Ureter (tissue), 1 donor: ENCODE data around the gene DMWD. TPM values are rescaled to one million over a fixed set of nuclear protein-coding genes. Genes with fewer than 3 reads are reported as not detected.
A peak's percentile ranks its signal among the peaks of the same experiment; 100 is the strongest.

Experiments used
- DNase-seq: peaks from one replicate; pipeline ENCODE4 v3.0.0-alpha.2; 2020; ENCODE audit warnings: low spot score
- total RNA-seq: library from RNA; stranded (reverse); gene quantifications from one replicate; pipeline ENCODE4 v1.2.4, GENCODE V29; 2023
- donor health status: DM: yes; HTN: yes; CAD: no.

DMWD gene
- total RNA-seq, 1 donor from 2014 or later = 64.2 TPM

DNA sequence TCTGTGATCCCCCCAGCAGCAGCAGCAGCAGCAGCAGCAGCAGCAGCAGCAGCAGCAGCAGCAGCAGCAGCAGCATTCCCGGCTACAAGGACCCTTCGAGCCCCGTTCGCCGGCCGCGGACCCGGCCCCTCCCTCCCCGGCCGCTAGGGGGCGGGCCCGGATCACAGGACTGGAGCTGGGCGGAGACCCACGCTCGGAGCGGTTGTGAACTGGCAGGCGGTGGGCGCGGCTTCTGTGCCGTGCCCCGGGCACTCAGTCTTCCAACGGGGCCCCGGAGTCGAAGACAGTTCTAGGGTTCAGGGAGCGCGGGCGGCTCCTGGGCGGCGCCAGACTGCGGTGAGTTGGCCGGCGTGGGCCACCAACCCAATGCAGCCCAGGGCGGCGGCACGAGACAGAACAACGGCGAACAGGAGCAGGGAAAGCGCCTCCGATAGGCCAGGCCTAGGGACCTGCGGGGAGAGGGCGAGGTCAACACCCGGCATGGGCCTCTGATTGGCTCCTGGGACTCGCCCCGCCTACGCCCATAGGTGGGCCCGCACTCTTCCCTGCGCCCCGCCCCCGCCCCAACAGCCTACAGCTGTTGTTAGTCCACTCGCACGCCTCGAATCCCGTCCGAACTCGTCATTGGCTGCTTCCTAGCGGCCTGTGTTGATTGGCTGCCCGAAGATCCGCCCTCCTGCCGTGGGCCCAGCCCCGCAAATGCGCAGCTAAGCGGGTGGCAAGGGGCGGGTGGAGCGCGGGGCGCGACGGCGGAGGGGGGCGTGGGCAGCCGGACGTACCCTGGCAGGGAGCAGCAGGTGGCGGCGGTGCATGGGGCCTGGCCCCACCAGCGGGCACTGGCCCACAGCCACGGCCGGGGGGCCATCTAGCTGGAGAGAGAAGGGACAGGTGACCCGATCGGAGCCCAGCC lies 22.2 kb downstream of the DMWD start:
- peak; percentile 97 for DNase-seq

DNA sequence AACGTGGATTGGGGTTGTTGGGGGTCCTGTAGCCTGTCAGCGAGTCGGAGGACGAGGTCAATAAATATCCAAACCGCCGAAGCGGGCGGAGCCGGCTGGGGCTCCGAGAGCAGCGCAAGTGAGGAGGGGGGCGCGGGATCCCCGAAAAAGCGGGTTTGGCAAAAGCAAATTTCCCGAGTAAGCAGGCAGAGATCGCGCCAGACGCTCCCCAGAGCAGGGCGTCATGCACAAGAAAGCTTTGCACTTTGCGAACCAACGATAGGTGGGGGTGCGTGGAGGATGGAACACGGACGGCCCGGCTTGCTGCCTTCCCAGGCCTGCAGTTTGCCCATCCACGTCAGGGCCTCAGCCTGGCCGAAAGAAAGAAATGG lies 22.8 kb downstream of the DMWD start:
- DNase-seq = peak; percentile 78

DNA sequence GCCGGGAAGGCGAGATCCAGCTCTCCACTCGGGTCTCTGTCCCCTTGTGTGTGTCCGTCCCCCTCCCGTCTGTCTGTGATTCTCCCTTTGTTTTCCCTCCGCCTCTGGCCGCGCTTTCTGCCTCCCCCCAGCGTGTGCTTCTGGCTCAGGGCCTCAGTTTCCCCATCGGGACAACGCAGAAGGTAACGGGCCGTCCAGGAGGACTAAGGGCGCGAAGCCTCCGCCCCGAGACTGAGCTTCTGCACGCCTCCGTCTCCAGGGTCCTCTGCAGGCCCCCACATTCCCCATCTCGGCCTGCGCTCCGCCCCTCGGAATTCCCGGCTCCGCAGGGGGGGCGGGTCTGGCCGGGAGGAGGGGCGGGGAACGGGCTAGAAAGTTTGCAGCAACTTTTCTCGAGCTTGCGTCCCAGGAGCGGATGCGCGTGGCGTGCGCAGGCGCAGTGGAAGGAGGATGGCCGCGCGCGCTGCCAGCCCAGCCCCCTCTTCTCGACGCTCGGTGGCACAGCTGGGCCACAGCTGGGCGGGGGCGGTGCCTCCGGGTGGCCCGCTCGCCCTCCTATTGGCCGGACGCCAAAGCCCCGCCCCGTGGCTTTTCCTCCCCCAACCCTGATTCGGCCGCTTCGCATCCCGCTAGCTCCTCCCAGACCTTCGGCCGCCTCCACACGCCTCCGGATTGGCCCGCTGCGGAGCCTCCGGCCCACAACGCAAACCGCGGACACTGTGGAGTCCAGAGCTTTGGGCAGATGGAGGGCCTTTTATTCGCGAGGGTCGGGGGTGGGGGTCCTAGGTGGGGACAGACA lies 23.5 kb downstream of the DMWD start, which contains the start of gene SIX5:
Gene SIX5, minus strand, starts transcription at position 269 of the 799 bp plus-strand sequence. CDS start 408 bp downstream, outside the sequence.
- DNase-seq = peak; percentile 99

DNA sequence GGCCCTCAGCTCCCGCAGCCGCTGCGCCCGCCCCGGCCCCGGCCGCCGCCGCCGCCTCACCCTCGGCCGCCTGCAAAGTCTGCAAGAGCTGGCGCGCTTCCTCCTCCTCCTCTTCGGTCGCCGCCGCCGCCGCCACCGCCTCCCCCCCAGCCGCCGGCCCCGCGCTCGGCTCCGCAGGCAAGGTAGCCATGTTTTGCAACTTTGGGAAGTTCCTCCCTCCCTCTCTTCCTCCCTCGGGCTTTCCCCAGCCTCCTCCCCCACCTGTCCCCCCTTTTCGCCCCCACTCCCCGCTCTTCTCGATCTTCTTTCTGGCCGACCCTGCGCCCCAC lies 24.0 kb downstream of the DMWD start:
- DNase-seq = peak; percentile 65

DNA sequence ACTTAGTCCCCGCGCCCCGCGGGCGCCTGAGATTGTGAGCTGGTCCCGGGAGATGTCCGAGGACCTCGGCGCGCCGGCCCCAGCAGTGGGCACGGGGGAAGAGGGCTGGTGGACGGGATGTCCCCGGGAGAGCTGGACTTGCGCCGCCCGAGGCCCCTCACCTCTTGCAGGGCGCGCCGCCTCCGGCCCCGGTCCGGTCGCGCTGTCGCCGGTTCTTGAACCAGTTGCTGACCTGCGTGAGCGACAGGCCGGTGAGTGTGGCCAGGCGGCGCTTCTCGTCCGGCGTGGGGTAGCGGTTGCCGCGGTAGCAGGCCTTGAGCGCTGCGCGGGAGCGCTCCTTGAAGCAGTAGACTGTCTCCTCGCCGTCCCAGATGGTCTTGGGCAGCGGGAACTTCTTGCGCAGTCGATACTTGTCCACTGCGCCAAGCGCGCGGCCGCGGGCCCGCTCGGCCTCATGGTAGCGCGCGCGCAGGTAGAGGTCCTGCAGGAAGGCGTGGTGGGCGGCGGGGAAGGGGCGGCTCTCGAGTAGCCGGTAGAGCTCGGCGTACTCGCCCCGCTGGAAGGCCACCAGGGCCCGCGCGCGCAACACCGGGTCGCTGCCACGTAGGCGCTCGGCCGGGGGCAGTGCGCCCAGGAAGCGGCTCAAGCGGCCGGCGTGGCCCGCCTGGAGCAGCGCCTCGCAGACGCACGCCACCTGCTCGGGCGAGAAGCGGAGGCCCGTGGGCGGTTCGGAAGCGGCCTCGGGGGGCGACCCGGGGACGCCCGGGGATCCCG lies 24.6 kb downstream of the DMWD start:
- peak; percentile 77 for DNase-seq

DNA sequence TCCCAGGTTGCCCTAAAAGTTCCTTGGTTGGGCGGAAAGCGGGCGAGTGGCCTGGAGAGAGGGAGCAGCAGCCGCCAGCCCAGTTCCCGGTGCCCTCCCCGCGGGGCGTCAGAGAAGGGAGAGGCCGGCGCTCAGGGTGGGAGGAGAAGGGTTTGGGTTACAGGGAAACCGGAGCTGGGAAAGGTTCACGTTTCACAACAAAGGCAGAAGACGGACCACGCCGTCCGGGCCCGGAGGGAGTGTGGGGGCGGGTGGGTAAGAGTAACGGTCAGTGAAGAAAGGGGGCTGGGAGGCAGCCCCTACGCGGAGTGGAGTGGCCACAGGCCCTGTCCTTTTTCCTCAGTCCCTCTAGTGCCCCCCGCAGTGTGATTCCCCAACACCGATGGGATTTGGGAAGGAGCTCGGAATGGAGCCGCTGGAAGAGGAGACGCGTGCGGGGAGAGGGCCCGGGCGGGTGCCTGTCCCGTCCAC lies 25.2 kb downstream of the DMWD start:
- peak; percentile 89 for DNase-seq

DNA sequence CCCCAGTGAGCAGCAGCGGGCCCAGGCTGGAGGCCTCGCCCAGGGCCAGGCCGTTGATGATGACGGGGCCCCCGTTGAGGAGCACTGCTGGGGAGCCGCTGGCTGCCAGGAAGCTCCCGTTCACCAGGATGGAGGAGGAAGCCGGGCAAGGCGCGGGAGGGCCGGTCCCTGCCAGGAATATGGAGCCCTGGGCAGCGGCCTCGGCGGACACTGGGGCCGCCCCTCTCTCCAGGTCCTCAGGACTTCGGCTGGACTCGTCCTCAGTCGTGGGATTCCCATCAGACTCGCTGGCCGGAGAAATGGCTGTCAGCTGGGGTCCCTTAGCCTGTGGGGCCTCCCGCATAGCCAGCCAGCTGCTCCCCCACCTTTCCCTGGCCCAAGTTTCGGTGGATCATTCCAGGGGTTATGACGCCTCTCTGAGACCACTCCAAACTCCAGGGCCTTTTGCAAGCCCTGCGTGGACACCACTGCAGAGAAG lies 25.7 kb downstream of the DMWD start:
- no peak for DNase-seq

DNA sequence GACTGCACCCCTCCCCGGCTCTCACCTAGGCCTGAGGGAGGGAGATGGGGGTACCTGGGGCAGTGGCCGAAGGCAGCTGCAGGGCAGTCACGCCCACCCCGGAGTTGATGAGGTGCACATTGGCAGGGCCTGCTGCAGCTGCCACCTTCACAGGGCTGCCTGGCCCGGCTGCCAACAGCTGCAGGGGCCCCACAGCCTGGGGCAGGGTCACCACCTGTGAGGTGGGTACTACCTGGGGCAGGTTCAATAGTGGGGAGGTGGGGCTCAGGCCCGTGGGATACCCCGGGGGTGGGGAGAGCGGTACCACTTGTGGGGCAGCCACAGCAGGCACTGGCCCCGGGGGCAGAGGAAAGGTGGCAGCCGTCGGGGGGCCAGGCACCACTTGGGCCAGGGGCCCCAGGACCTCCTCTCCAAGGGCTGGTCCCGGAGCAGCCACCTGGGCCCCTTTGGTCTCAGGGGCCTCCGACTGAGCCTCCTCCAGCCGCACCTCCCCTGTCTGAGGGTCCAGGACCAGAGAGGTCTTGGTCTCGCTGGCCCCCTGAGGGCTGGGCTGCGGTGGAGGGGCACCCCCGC lies 26.3 kb downstream of the DMWD start:
- no peak for DNase-seq

DNA sequence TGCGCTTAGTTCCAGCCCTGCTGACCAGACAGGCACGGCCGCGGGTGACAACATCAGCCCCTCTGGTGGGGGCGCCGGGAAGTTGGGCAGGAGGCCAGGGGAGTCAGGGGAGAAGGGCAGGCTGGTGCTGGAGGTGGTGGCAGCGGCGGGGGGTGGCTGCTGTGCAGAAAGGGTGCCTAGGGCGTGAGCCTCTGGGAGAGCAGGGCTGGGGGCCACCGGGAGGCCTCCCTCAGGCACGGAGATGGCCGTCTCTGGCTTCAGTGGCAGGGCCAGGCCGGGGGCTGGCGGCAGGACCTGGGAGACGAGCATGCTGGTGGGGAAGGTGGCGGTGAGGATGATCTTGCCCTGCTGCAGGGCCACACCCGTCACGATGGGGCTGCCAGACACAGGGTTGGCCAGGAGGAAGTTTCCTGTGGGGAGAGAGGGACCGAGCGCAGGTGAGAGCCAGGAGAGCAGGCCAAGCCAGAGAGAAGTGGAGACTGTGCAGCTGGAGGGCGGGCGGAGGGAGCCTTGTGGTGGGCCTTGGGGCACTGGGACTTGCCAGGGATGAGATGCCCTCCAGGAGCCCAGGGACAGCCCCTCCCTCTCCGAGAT lies 26.8 kb downstream of the DMWD start:
- no peak for DNase-seq

DNA sequence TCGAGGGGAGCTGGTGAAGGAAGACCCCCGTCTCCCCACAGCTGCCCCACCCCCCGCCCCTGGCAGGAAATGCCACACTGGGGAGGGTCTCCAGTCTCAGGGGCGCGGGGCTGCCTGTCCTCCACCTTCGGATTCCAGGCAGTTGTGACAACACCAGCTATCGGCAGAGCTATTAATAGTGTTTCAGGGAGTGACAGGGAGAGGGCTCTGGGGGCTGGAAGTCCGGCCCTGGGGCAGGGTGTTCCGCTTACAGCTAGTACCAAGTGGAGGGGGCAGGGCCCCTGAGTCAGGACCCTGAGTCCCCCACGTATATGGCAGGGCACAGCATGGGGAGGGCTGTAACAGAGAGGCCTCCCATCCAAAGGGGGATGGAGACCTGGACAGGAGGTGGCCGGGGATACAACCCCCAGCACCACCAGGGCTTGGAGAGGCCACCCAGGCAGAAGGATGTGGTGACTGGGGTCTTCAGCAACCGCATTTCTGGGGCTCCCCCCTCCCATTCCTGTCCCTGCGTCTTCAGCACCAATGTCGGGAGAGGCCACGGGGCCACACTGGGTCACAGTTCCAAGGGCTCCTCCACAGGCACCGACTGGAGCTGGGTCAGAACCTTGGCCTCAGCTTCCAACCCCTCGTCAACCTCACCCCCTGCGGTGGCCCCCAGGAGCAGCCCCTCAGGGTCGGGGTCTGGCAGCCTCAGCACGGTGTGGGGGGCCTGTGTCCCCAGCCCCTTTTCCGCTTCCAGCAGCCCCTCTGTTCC lies 27.5 kb downstream of the DMWD start:
- DNase-seq = no peak

DNA sequence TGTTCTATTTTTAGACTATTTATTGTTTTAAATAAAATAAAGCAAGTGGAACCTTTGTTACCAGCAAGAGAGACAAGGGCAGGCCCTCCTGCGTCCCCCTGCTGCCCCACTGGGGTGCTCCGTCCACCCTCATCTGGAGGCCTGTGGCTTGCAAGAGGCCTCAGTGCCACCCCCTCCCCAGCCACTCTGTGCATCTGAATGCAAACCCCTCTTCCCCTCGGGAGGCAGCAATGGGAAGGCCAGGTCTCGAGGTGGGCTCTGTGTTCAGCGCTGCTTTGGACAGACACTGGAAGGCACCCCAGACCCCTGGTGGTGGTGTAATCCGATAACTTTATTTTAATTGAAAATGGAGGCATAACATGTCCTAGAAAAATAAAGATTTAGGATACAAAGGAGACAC lies 28.2 kb downstream of the DMWD start:
- no peak for DNase-seq

DNA sequence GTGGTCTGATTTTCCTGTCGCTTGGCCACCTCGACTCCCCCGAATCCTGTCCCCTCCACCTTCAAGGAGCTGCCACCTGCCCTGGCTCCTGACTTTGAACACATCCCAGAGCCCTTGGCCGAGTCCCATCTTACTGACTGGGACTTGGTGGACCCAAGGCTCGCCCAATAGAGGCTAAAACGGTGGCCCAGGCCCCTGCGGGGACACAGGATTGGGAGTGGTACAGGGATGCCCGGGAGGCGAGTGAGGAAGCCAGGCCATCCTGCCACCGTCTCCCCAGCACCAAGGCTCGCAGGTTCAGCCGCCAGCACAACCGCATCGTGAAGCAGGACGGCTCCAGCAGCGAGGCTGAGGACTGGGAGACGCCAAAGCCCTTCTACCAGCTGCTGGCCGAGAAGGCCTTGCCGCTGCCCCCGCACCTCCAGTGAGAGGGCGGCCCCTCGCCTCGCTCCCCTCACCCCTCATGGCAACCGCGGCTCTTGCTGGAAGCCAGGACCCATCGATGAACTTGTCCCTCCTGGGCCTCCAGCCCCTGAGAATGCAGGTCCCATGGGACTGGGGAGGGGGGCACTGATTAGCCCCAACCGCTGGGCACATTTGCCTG lies 28.9 kb downstream of the DMWD start:
- DNase-seq = no peak

DNA sequence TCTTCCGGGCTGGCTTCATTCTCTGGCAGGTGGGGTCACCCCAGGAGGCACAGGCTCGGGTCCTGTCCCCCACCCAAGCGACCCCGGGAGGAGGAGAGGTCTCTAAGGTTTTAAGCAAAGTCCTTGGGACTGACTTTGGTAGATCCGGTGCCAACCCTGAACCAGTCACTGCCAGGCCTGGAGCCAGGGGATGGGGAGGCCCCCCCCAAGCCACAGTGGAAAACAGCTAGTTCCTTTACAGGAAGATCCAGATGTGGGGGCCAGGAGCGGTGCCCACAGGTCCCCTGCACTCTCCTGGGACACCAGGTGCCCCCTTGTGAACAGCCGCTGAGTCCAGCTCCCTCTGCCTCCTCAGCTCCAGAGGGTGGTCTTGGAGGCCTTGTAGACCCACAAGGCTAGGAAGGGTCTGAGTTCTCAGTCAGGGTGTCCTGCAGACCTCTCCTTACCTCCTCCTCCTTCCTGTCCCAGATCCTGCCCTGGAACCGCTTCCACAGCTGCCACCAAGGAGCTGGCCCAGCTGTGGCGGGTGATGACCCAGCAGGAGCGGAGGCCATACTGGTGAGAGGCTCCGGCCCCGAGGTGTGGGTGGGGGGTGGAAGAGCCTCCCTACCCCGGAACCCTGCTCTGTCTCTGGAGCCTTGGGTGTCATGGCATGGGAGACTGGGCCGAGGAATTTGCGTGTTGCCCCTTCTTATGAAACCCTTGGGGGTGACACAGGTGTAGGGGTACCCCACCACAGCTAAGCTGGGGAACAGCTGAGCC lies 29.6 kb downstream of the DMWD start:
- no peak for DNase-seq

DNA sequence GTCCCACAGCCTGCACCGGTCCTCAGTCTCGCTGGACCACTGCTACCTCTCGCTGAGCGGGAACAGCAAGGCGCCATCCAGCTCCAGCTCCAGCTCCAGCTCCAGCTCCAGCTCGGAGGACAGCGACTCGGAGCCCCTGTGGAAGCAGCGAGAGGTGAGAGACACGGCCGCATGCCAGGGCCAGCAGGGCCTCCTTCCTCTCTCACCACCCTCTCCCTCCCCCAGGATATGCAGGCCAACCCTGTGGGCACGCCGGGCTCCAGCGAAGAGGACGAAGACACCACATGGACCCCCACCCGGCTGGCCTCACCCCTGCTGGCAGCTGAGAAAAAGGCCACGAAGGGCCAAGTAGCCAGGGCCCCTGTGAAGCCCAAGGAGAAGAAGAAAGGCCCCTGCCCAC lies 30.9 kb downstream of the DMWD start:
- DNase-seq = no peak

DNA sequence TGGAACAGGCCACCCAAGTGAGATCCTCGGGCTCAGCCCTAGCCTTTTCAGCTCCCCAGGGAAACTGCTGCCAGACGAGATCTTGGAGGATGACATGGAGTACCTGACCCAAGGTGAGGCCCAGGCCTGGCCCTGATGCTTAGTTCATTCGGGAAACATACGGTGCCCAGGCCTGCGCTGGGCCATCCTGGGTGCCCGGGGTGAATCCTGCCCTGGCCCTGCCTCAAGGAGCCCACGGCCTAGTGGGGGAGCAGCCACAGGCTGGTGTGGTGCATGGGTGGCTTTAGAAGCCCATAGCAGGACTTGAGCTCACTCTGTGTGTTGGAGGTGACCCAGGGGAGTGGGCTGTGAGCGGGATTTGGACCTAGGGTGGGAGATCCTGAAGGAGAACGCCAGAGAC lies 33.7 kb downstream of the DMWD start:
- DNase-seq = no peak

DNA sequence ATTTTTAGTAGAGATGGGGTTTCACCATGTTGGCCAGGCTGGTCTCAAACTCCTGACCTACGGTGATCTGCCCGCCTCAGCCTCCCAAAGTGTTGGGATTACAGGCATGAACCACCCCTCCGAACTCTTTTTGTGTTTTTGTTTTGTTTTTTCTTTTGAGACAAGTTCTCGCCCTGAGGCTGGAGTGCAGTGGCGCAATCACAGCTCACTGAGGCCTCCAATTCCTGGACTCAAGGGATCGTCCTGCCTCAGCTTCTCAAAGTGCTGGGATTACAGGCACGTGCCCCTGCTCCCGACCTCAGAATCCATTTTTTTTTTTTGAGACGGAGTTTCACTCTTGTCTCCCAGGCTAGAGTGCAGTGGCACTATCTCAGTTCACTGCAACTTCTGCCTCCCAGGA lies 35.0 kb downstream of the DMWD start:
- no peak for DNase-seq

DNA sequence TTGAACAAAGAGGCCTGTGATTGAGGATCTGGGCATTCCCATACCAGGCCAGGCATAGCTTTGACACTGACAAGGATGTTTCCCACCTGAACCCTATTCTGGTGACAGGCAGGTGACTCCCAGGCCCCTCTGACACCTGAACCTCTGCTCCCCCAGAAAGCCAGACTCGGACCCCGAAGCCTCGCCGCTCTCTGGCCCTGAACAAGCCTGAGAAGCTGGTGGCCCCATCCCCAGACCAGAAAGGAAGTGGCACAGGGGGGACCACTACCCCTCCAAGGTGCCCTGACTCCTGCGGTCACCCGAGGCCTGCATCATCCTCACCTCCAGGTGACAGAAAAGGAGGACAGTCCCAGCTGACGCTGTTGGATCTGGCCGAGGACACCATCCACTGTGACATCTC lies 38.3 kb downstream of the DMWD start:
- no peak for DNase-seq

DNA sequence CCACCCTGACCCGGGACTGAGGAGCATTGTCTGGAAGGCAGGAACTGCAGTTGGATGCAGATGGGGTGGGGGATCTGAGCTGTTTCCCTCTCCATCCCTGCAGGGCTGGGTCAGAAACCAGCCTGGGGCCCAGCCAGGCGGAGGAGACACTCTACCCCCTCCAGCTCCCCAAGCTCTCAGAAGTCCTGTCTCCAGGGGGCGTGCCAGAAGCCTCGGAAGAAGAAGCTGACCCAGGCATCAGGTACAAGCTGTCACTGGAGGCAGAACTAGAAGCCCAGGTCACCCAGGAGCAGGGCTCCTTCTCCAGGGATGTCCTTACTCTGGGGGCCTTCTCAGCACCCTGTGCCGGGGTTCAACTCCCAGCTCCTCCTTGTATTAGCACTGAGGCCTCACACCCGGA lies 39.1 kb downstream of the DMWD start:
- no peak for DNase-seq

DNA sequence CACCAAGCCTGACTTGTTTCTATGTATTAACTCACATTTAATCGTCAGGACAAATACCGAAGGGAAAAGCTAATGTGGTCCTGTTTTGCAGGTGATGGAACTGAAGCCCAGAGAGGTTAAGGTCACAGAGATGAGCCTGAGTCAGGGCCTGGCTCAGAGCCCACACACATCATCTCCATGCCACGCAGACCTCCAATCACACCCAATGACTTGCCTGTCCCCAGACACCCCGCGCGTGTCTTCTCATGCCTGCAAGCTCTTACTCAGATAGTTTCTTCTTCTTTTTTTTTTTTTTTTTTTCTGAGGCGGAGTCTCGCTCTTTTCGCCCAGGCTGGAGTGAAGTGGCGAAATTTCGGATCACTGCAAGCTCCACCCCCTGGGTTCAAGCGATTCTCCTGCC lies 40.0 kb downstream of the DMWD start:
- DNase-seq = no peak
